Stimulated activated CD4-positive, alpha-beta T cell treated with anti-CD3 and anti-CD28 coated beads, Interleukin-4, amount 100 ng/mL, for 1 hour (primary cell): ENCODE data around the gene CETP.
A peak's percentile ranks its signal among the peaks of the same experiment; 100 is the strongest.
"Not testable (repeated sequence)": the region's sequence is repeated elsewhere in the genome, so short reads cannot be mapped to it uniquely, and the experiment has no call there.

Experiments
- DNase-seq: peaks from one replicate; pipeline ENCODE4 v3.0.0-alpha.2; 2020

The CETP gene

DNA sequence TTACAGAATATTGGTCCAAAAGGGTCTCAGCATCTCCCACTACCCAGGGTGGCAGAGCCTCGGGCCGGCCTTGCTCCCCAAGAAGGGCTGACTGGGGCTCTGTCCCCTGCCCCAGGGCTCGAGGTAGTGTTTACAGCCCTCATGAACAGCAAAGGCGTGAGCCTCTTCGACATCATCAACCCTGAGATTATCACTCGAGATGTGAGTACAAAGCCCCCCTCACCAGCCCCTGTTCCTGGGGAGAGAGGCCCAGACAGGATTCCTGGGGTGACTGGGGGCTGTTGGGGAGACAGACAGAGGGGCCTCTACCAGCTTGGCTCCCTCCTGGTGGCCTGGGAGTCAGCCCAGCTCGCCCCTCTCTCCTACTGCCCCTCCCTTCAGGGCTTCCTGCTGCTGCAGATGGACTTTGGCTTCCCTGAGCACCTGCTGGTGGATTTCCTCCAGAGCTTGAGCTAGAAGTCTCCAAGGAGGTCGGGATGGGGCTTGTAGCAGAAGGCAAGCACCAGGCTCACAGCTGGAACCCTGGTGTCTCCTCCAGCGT lies 21.5 kb downstream of the CETP start:
- DNase-seq: no peak

DNA sequence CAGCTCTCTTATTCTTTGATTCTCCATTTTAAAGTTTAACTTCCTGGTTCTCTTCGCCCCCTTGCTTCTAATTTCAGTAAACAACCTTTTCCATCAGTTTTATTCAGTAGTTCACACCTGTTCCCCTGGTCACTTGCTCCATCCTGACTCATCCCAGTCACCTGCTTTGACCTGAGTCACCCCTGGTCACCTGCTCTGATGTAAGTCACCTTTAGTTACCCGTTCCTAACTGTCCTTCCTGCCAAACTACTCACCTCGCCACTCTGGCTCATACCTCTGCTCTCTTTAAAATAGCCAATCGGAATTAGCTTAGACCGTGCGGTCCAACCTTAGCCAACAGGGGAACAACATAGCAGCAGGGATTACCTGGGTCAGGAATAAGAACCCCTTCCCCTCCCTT lies 22.9 kb downstream of the CETP start:
- DNase-seq: no peak

DNA sequence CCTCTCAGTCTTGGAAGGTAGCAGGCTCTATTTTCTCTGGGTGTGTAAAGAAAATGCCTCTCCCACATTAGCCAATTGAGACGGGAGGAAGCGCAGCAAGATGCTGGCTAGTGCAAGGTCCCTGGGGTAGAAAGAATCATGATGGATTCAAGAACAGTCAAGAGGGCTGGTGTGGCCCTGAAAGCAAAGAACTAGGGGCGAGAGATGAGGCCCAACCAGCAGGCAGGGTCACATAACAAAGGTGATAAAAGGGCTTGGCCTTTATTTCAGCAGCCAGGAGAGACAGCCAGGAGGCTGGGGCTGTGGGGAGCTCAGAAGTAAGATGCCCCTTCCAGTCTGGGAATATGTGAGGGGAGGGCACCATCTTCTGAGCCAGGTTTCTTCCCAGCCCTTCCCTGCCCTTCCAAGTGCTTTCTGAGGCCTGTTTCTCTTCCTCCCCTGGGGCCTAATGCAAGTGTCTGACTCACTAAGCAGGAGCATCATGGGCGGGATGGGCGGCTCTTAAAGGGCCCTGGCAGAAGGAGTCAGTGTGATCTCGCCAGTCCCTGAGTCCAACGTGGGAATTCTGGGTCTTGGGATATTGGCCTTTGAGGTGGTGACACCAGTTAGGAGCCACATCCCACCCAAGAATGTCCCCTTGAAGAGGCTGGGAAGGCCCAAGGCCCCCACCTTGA lies 23.7 kb downstream of the CETP start:
- peak; percentile 39 for DNase-seq

DNA sequence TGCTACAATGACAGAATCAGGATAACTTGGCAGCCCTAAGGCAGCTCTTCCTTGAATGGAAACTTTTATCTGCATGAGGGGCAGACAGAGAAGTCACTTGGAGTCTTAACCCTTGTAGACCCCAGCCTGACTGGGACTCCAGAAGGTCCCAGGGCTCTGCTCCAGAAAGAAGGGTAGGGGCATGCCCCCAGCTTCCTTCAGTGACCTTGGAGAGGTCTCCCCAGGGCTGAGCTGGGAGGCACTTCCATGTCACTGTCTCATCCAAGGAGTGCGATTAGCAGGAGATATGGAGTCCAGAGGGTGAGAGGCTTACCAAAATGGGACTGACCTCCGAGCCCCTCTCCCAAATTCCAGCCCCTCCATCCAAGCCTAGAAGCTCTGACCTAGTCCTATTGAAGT lies 24.2 kb downstream of the CETP start:
- no peak for DNase-seq

DNA sequence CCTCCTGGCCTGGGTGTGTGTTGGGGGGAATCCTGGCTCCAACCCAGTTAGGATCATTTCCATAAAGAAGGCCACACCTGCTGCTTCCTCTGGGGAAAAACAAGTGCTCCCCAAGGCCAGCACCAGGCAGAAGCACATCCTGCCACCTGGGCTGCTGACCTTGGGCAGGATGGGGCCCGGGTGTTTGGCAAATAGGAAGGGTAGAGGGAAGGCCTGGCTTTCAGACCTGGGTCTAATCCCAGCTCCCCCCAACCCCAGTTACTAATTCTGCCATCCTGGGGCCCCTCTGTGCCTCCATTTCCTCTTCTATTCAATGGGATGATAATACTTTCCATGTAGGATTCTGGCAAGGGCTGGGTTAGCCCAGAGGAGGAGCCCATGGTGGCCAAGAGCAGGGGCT lies 24.6 kb downstream of the CETP start:
- no peak for DNase-seq

DNA sequence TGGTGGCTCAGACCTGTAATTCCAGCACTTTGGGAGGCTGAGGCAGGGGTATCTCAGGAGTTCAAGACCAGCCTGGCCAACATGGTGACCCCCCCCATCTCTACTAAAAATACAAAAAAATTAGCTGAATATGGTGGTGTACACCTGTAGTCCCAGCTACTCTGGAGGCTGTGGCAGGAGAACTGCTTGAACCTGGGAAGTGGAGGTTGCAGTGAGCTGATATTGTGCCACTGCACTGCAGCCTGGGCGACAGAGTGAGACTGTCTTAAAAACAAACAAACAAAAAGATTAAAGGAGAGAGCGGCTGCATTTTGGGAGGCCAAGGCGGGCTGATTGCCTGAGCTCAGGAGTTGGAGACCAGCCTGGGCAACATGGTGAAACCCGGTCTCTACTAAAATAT lies 25.2 kb downstream of the CETP start:
- DNase-seq: not testable (repeated sequence)

DNA sequence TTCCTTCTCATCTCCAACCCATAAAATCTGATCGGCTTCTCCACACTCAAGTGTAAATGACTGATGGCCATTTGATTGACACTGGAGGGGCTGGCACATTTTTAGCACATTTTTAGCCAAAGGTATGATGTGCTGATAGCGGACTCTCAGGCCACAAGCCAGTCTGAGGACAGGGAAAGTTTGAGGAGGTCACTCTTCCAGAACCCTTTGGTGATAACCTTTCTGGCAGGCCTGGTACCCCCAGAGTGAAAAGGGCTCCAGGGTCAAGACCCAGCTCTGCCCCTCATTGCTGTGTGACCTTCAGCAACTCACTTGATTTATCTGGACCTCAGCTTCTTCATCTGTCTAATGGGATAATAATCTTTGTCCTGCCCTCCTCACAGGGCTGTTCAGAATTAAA lies 25.9 kb downstream of the CETP start:
- no peak for DNase-seq

DNA sequence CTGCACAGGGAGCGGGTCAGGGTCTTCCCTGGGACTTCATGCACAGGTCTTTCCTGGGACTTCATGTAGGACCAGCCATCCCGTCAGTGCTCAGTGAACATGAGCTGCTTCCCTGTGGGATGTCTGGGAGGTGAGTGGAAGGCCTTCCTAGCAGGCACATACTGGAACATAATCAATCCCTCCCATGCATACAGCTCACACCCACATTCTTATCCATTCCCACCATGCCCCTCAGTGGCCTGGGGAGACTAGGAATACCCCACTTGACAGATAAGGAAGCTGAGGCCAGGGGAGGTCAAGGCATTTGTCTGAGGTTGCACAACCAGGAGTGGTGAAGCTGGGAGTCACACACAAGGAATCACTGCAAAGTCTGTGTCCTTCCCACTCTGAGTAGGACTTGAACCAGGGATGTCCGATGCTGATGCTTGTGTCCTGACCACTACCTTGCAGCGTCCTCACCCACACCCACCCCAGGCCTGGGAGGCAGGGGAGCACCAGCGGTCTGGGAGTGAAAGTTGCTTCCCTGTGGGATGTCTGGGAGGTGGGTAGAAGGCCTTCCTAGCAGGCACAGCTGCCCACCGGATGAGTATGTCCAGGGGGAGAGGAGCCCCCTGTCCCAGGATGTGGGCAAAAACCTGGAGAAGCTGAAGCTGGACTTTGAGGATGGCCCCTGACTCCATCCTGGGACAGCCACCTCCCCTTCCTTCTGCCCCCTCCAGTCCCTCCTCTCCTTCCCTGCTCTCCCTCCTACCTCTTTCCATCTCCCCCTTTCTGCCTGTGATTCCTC lies 26.6 kb downstream of the CETP start:
- no peak for DNase-seq

DNA sequence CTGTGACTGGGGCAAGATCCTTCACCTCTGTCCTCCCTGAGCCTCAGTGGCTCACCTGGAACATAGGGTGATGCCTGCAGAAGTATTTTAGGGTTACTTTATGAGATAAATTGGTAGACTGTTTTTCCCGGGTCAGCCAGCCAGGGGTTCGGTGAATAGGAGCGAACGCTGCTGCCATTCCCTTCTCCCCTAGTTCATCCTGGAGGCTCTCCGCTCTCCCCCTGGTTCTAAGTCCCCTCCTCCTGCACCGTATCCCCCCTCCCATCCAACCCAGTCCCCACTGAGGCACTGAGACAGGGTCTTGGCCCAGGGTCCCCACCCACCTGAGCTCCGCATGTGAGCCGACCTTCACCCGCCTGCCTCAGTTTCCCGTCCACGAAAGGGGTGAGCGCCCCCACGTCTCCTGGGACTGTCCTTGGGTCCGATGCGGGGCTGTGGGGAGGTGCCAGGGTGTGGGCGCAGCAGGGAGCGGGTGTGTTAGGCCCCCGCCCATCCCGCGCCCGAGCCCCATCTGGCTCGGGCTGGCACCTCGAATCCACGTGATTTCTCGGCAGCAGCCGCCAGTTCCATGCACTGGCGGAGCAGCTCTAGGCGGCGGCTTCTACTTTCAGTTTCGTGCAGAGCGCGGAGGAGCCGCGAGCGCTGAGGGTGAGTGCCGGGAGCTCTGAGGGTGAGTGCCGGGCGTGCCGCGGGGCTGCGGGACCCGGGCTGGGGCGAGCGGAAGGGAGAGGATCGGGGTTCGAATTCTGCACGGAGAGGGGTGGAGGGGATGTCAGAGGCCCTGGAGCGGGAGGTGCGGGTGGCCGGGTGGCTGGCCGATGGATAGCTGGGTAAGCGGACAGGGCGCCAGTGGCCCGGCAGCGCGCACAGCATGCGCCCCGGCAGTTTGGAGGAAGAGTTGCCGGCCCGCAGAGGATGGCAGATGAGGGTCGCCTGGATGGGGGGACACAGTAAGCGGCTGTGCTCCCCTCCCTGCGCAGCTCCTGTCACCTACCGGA lies 27.5 kb downstream of the CETP start, which contains the start of gene NLRC5:
Gene NLRC5 (plus strand): TSS at position 610 of the 998 bp plus-strand sequence. CDS start 31,156 bp downstream, outside the sequence.
- DNase-seq: peak; percentile 95

DNA sequence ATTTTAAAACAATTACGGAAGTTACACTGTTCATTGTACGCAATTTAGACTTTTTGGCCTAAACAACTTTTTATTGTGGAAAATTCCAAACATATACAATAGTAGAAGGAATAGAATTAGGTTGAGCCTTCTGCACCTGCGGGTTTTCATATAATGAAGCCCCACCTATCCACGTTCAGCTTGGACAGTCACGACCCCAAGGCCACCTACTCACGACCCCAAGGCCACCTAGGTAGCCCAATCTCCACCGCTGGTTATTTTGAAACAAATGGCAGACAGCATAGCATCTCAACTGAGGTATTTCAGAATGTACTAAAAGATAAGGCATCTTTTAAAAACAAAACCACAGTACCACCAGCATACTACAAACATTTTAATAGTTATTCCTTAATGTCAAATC lies 28.2 kb downstream of the CETP start:
- no peak for DNase-seq

DNA sequence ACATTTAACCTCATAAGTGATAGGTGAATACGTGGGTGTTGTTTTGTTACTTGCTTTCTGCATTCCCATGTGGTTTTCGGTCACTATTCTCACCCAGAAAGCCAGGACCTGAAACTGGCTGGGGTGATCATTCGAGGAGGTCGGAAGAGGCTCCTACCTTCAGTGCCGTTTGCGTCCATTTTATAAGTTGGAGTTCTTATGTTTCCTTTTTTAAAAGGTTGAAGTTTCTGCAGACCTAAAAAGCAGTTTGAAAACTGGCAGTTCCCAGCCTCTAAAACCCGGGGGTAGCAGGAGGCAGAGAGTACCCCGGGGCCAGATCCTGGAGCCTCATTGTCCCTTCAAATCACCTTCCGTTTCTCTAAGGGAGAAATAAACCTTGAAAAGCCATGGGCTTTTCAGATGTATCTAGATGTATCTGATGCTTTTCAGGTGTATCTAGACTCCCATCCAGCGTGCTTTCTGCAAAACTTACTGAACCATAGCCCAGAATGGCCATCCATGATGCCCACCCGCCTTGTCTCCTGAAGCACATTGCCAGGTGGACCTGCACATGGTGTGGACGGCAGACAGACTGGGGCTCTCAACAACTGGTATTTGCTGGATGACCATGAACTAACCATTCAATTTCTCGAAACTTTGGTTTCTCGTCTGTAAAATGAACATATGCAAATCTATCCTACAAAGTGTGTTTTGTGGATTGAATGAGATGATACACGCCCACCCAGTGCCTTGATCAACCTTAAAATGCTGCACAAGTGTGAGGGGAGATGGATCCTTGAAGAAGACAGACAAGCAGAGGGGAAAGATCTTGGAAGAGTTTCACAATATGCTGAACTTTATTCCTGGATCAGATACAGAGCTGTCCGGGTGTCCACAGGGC lies 28.9 kb downstream of the CETP start:
- no peak for DNase-seq

DNA sequence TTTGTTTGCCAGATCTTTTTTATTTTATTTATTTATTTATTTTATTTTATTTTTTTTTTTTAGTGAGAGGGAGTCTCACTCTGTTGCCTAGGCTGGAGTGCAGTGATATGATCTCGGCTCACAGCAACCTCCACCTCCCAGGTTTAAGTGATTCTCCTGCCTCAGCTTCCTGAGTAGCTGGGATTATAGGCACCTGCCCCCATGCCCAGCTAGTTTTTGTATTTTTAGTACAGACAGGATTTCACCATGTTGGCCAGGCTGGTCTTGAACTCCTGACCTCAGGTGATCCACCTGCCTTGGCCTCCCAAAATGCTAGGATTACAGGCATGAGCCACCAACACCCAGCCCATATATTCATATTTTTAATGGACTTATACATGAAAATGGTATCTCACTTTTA lies 30.7 kb downstream of the CETP start:
- not testable (repeated sequence) for DNase-seq

DNA sequence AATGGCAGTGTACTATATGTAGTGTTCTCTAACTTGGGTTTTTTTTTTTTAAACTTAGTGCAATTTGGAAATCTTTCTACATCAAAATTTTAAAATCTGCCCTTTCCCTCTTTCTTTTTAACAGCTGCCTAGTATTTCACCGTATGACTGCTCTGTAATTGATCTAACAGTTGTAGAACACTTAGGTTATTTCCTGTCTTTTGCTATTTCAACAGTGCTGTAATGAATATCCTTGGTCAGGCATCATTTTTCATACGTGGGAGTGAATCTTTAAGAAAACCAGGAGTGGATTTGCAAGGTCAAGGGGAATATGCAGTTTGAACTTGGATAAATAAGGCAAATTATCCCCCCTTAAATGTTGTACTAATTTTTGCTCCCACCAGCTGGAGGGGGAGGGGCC lies 31.5 kb downstream of the CETP start:
- DNase-seq: no peak

DNA sequence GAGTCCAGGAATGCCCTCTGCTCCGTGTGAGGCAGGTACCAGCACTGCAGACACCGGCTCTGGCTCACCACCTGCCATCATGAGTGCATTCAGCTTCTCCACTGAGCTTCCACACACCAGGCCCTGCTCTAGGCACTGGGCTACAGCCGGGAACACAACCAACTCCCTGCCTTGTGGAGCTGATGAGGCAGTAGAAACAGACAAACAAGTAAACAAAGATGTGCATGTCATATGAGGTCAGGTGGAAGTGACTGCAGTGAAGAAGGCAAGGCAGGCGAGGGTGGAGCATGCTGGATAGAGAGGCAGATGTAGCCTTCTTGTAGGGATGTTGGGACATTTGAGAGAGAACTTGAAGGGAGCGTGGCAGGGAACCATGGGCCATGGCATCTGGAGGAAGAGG lies 32.6 kb downstream of the CETP start:
- no peak for DNase-seq

DNA sequence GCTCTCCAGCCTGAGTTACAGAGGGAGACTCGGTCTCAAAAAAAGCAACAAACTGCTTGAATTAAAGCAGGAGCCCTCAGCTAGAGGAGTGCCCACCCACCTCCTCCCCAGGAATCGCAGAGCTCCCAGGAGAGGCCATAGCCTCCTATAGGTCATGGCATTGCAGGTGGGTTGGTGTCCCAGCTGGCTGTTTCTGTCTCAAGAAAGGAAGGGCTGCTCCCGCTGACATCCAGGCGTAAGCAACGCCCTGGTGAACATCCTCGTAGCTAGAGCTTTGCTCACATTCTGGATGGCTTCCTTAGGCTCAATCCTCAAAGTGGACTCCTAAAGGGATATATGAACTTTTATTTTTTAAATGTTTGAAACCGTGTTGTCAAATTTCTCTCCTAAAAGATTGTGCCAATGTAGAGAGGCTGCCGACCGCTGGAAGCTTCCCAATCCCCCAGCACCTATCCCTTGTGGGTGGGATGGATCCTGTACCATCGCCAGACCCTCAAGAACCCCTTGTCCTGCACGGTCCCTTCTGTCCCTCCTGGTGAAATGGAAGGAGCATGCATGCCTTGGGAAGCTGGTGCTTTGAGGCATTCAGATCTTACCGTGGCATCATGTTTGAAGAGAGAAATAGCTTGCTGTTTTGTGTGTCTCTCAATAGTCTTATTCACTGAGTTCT lies 33.5 kb downstream of the CETP start:
- no peak for DNase-seq

DNA sequence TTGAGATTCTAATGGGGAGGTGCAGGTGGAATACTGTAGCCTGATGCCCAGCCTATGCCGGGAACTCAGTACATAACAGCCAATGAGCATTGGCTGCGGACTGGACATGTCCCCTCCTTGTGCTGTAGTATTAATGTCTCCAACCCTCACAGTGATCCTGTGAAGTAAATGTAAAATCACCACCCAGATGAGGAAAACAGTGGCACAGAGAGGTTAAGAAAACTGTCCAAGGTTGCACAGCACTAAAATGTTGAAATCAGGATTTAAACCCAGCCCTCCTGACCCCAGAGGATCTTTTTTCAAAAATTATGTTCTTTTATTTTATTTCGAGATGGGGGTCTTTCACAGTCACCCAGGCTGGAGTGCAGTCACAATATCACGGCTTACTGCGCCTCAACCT lies 35.5 kb downstream of the CETP start:
- DNase-seq: no peak

DNA sequence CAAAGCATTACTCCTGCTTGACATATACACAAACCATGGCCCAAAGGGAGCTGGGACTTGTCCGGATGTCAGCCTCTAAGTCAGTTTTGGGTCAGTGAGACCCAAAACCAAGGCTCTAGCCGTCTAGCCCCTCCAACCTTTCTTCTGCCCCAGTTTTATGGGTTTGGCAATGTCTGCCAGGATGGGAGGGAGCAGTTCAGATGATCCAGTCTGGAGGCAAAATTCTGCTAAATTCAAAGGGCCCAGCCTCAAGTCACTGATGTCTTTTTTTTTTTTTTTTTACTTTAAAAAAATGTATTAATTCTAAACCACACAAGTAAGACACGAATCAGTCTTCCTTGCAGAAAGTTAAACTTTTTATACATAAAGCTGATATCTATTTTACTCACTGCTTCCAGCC lies 36.2 kb downstream of the CETP start:
- DNase-seq: no peak

DNA sequence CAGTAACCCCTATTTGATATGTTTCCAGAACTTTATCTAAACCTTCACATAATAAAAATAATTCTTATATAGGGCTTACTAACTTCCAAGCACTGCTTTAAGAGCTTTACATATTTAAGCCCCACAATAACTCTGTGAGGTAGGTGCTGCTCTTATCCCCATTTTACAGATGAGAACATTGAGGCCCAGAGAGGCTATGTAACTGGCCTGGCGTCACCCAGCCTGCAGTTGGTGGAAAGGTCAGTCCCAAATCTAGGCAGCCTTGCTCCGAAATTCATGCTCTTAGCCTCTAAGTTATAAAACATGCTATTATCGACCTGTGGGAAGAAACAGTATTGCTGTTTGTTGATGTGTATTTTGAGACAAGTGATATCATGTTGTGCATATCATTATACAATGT lies 36.6 kb downstream of the CETP start:
- DNase-seq: no peak

DNA sequence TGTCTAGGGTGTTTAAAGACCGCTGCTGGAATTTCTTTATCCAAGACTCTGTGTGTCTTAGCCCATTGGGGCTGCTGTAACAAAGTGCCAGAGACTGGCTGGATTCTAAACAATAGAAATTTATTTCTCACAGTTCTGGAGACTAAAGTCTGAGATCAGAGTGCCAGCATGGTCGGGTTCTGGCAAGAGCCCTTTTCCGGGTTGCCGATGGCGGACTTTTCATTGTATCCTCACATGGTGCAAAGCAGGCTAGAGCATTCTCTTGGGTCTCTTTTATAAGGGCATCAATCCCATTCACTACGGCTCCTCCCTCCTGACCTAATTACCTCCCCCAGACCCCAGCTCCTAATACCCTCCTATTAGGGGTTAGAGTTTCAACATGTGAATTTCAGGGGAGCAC lies 37.1 kb downstream of the CETP start:
- no peak for DNase-seq

DNA sequence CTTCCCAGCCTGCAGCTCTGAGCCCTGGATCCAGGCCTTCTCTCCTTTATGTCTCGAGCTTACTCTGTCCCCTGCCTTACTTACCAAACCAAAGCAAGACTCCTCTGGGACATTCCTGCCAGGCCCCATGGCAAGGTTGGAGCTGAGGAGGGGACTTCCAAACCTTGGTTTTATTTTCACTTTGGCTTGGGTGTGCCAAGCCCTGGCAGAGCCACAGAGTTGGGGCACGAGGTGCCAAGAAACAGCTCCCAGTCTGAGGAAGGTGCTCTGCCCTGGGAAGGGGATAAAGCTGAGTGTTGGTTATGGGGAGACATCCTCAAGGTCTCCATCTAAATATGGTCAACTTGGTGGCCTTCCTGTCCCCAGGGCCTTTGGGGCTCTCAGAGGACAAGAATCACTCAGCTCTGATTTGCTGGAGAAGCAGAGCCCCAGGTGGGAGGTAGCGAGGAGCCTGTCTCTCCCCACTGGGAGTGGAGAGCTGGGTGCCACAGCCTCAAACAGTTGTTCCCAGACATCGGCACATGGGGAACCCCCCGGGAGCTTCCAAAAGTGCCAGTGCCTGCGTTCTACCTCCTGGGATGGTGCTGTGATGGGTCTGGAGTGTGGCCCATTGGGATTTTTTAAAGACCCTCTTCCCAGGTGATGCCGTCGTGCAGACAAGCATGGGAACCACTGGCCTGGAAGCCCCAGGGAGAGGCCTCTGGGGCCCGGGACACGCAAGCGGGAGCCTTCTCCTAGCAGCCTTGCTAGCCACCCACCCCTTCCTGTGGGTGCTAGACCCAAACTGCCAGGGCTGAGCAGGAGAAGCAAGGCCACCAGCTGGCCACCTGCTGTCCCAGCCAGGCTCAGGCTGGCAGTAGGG lies 37.9 kb downstream of the CETP start:
- DNase-seq: peak; percentile 47
